H1 (cell line): Measurements from ENCODE around the gene HMX1. TPM values are rescaled to one million over a fixed set of nuclear protein-coding genes. Genes with fewer than 3 reads are reported as not detected.

ENCODE experiments used
- CTCF ChIA-PET: fragments of 300-600 bp; sonication (Branson Sonifier 250); formaldehyde crosslinking; loops from one replicate; lab custom pipeline; 2021; ENCODE audit not compliant: partially characterized antibody; lab: Charles Lee
- POLR2A ChIA-PET: fragments of 300-600 bp; sonication (Branson Sonifier 250); formaldehyde crosslinking; loops from one replicate; lab custom pipeline; 2021; ENCODE audit warnings: inconsistent platforms; ENCODE audit not compliant: partially characterized antibody; lab: Charles Lee
- DNase-seq, 2 experiments: peaks; one replicate each; pipeline versions ENCODE4 v3.0.0 to v3.0.0-alpha.2; 2010 to 2022; ENCODE audit warnings: low spot score in 2 of 2, low read depth in 1 of 2, mixed read lengths in 1 of 2
- FAIRE-seq: peaks from 2 replicates; lab custom pipeline; 2011; peaks lifted over from hg19 to GRCh38; lab: Jason Lieb, UNC
- H2AFZ ChIP-seq: 2 replicates; pipeline ENCODE4 v1.8.1; 2012; ENCODE audit warnings: low read length, inconsistent platforms
- H2AK5ac ChIP-seq: 2 replicates; pipeline ENCODE4 v1.6.1; 2013; ENCODE audit warnings: low read depth, low read length
- H2BK120ac ChIP-seq: replicated peaks from 2 replicates; pipeline ENCODE3; 2013; ENCODE audit warnings: low read depth, low read length, inconsistent platforms
- H2BK12ac ChIP-seq: 2 replicates; pipeline ENCODE4 v1.6.1; 2013; ENCODE audit warnings: low read depth, low read length
- H2BK15ac ChIP-seq: 2 replicates; pipeline ENCODE4 v1.6.1; 2013; ENCODE audit warnings: low read length
- H2BK20ac ChIP-seq: 2 replicates; pipeline ENCODE4 v1.6.1; 2013; ENCODE audit warnings: low read length
- H2BK5ac ChIP-seq: 2 replicates; pipeline ENCODE4 v1.6.1; 2013; ENCODE audit warnings: low read depth, low read length
- H3K14ac ChIP-seq: 2 replicates; pipeline ENCODE4 v1.6.1; 2013; ENCODE audit warnings: inconsistent platforms; ENCODE audit not compliant: insufficient read length
- H3K18ac ChIP-seq: 2 replicates; pipeline ENCODE4 v1.6.1; 2013; ENCODE audit warnings: low read length; ENCODE audit errors: extremely low read depth
- H3K23ac ChIP-seq: 2 replicates; pipeline ENCODE4 v1.6.1; 2013; ENCODE audit warnings: inconsistent platforms; ENCODE audit not compliant: insufficient read length
- H3K23me2 ChIP-seq: 2 replicates; pipeline ENCODE4 v1.6.1; 2013; ENCODE audit warnings: low read depth, low read length
- H3K27ac ChIP-seq: 2 replicates; pipeline ENCODE4 v1.6.1; 2011; ENCODE audit warnings: low read depth, low read length, inconsistent platforms
- H3K27me3 ChIP-seq, 4 experiments: replicated peaks in 1 of 4; 1 replicate in 1 of 4; 2 replicates in 3 of 4; pipeline versions ENCODE4 v1.6.1 to v1.8.1; 2011 to 2013; ENCODE audit warnings: low read length in 3 of 4, mild to moderate bottlenecking in 3 of 4, inconsistent platforms in 2 of 4, mixed read lengths in 2 of 4, moderate library complexity in 1 of 4; ENCODE audit not compliant: control insufficient read depth in 3 of 4, insufficient read depth in 3 of 4; ENCODE audit errors: extremely low read depth in 1 of 4
- H3K36me3 ChIP-seq, 4 experiments: 2 replicates each; pipeline versions ENCODE4 v1.6.1 to v1.8.1; 2011 to 2013; ENCODE audit warnings: mild to moderate bottlenecking in 4 of 4, low read length in 3 of 4, moderate library complexity in 2 of 4, control low read depth in 1 of 4, inconsistent platforms in 1 of 4; ENCODE audit not compliant: insufficient read depth in 4 of 4, control insufficient read depth in 2 of 4
- H3K4ac ChIP-seq: replicated peaks from 2 replicates; pipeline ENCODE3; 2013; ENCODE audit warnings: low read length, low read depth, mixed read lengths, inconsistent platforms; ENCODE audit not compliant: insufficient read length
- H3K4me1 ChIP-seq, 4 experiments: replicated peaks in 1 of 4; 1 replicate in 1 of 4; 2 replicates in 3 of 4; pipeline versions ENCODE4 v1.6.1 to v1.8.1; 2011 to 2013; ENCODE audit warnings: low read length in 3 of 4, inconsistent platforms in 2 of 4, mixed read lengths in 1 of 4; ENCODE audit not compliant: insufficient read depth in 4 of 4, control insufficient read depth in 3 of 4
- H3K4me2 ChIP-seq, 2 experiments: 2 replicates each; pipeline versions ENCODE4 v1.6.1 to v1.8.1; 2011 to 2013; ENCODE audit warnings: low read depth in 2 of 2, low read length in 2 of 2, control low read depth in 1 of 2, inconsistent platforms in 1 of 2, mild to moderate bottlenecking in 1 of 2; ENCODE audit not compliant: insufficient read depth in 1 of 2
- H3K4me3 ChIP-seq, 4 experiments: fragments of 200-600, 300-600 bp in 1 of 4; sonication (generic), shearing (Covaris generic), sonication (Bioruptor Twin) in 1 of 4; 2 replicates each; pipeline versions ENCODE4 v1.5.1 to v1.8.1; 2011 to 2016; ENCODE audit warnings: low read length in 4 of 4, low read depth in 3 of 4, control low read depth in 2 of 4, inconsistent platforms in 2 of 4, mild to moderate bottlenecking in 2 of 4, mixed read lengths in 1 of 4, moderate library complexity in 1 of 4; ENCODE audit not compliant: insufficient read depth in 2 of 4; ENCODE audit errors: extremely low read depth in 1 of 4
- H3K56ac ChIP-seq: replicated peaks from 2 replicates; pipeline ENCODE3; 2013; ENCODE audit warnings: low read depth, mild to moderate bottlenecking, mixed read lengths, low read length, inconsistent platforms; ENCODE audit not compliant: insufficient read length
- H3K79me1 ChIP-seq: 2 replicates; pipeline ENCODE4 v1.6.1; 2013; ENCODE audit warnings: low read depth, low read length, control low read depth
- H3K79me2 ChIP-seq, 2 experiments: 2 replicates each; pipeline versions ENCODE4 v1.6.1 to v1.8.1; 2012 to 2013; ENCODE audit warnings: low read length in 2 of 2, mild to moderate bottlenecking in 2 of 2, inconsistent platforms in 1 of 2; ENCODE audit not compliant: insufficient read depth in 2 of 2, control insufficient read depth in 1 of 2
- H3K9ac ChIP-seq, 4 experiments: replicated peaks in 1 of 4; 1 replicate in 1 of 4; 2 replicates in 3 of 4; pipeline versions ENCODE4 v1.6.1 to v1.8.1; 2011 to 2013; ENCODE audit warnings: low read depth in 3 of 4, low read length in 3 of 4, control low read depth in 2 of 4, mild to moderate bottlenecking in 2 of 4, moderate library complexity in 2 of 4, inconsistent platforms in 1 of 4; ENCODE audit errors: extremely low read depth in 1 of 4
- H3K9me3 ChIP-seq, 2 experiments: 2 replicates each; pipeline versions ENCODE4 v1.6.1 to v1.8.1; 2012 to 2013; ENCODE audit warnings: mild to moderate bottlenecking in 2 of 2, moderate library complexity in 2 of 2, control low read depth in 1 of 2, inconsistent platforms in 1 of 2, low read depth in 1 of 2, low read length in 1 of 2, mixed read lengths in 1 of 2; ENCODE audit not compliant: insufficient read depth in 2 of 2
- H4K20me1 ChIP-seq, 2 experiments: replicated peaks in 1 of 2; 2 replicates each; pipeline versions ENCODE3 to v1.8.1; 2011 to 2013; ENCODE audit warnings: inconsistent platforms in 2 of 2, low read length in 2 of 2, mild to moderate bottlenecking in 1 of 2; ENCODE audit not compliant: insufficient read depth in 2 of 2, control insufficient read depth in 1 of 2
- H4K5ac ChIP-seq: 2 replicates; pipeline ENCODE4 v1.6.1; 2013; ENCODE audit warnings: low read length, low read depth, mixed read lengths, inconsistent platforms; ENCODE audit not compliant: insufficient read length
- H4K8ac ChIP-seq: 2 replicates; pipeline ENCODE4 v1.8.0; 2013; ENCODE audit warnings: mild to moderate bottlenecking, moderate library complexity, low read length, inconsistent platforms; ENCODE audit not compliant: insufficient read depth; ENCODE audit errors: extremely low read depth
- H4K91ac ChIP-seq: replicated peaks from 2 replicates; pipeline ENCODE3; 2013; ENCODE audit warnings: low read length, mixed read lengths, inconsistent platforms; ENCODE audit not compliant: insufficient read length
- BACH1 ChIP-seq: IDR thresholded peaks from 2 replicates; pipeline ENCODE4 v1.6.1; 2012; ENCODE audit warnings: low read length, improper control_type of control experiment
- BRCA1 ChIP-seq: IDR thresholded peaks from 2 replicates; pipeline ENCODE4 v1.6.1; 2012; ENCODE audit warnings: low read depth, low read length, improper control_type of control experiment
- CBX8 ChIP-seq: fragments of 300-800, 300-1000 bp; sonication (generic); IDR thresholded peaks from 2 replicates; pipeline ENCODE4 v1.7.1; 2016; ENCODE audit warnings: low read depth, low read length, borderline replicate concordance
- EZH2 ChIP-seq: fragments of 200-600 bp; sonication (generic); IDR thresholded peaks from 2 replicates; pipeline ENCODE4 v1.7.1; 2012; ENCODE audit warnings: low read depth, mild to moderate bottlenecking, moderate library complexity, low read length, inconsistent platforms; ENCODE audit not compliant: severe bottlenecking
- RNF2 ChIP-seq: fragments of 200-900, 300-1000 bp; sonication (generic); IDR thresholded peaks from 2 replicates; pipeline ENCODE4 v1.7.1; 2016; ENCODE audit warnings: borderline replicate concordance, low read depth, mild to moderate bottlenecking, antibody characterized with exemption, low read length; ENCODE audit not compliant: poor library complexity, severe bottlenecking; ENCODE audit errors: missing control alignments
- SP1 ChIP-seq: IDR thresholded peaks from 2 replicates; pipeline ENCODE4 v1.6.1; 2011; ENCODE audit warnings: low read depth, low read length
- SUZ12 ChIP-seq: fragments of 200-600 bp; sonication (generic); IDR thresholded peaks from 2 replicates; pipeline ENCODE4 v1.6.1; 2012; ENCODE audit warnings: mild to moderate bottlenecking, inconsistent platforms, low read length, moderate library complexity, mixed read lengths
- TAF1 ChIP-seq: IDR thresholded peaks from 2 replicates; pipeline ENCODE4 v1.6.1; 2011; ENCODE audit warnings: mild to moderate bottlenecking, low read depth, low read length
- WGBS, 2 experiments: shearing (Covaris generic) in 1 of 2; methylation state at CpG; one replicate each; pipeline versions ENCODE4 v1.1.6 to v1.1.7; 2013 to 2015; ENCODE audit warnings: low lambda C conversion rate in 2 of 2, mixed read lengths in 2 of 2, inconsistent platforms in 1 of 2, low coverage in 1 of 2, missing lambda C conversion rate in 1 of 2; ENCODE audit not compliant: insufficient replicate concordance in 2 of 2, insufficient coverage in 1 of 2, insufficient read length in 1 of 2; ENCODE audit errors: extremely low coverage in 1 of 2, missing lambda C conversion rate in 1 of 2; 5-methylcytosine and 5-hydroxymethylcytosine counted together
- polyA plus RNA-seq, 7 experiments: library from polyadenylated mRNA; depleted of rRNA in 3 of 7; stranded (reverse) in 5 of 7; unstranded in 2 of 7; fragments of >200 nt in 5 of 7; fragments of 200-250 nt in 2 of 7; gene quantifications; 1 replicate in 5 of 7; 2 replicates in 1 of 7; 4 replicates in 1 of 7; pipeline versions ENCODE4 v1.2.1 to v1.2.3, GENCODE V29; 2011 to 2013; ENCODE audit warnings: missing spikeins in 2 of 7, mixed read lengths in 2 of 7
- total RNA-seq: library from RNA; stranded (reverse); fragmentation: NEBNext Ultra II Directional; extraction: Animal tissue kit (Norgen Biotek cat#: 25700); gene quantifications from 2 replicates; pipeline ENCODE4 v1.2.1, GENCODE V29; 2021
- TF ChIP-seq, protein P1 (sequence below): IDR thresholded peaks from 2 replicates; pipeline ENCODE4 v1.6.1; 2012; ENCODE audit warnings: inconsistent platforms

The HMX1 gene
- total and polyA plus RNA-seq, 2 of the 8 experiments (the other 6 are each of a cell fraction or from before 2014, with no cell fraction given), result 0.26 TPM; not detected in 1

DNA sequence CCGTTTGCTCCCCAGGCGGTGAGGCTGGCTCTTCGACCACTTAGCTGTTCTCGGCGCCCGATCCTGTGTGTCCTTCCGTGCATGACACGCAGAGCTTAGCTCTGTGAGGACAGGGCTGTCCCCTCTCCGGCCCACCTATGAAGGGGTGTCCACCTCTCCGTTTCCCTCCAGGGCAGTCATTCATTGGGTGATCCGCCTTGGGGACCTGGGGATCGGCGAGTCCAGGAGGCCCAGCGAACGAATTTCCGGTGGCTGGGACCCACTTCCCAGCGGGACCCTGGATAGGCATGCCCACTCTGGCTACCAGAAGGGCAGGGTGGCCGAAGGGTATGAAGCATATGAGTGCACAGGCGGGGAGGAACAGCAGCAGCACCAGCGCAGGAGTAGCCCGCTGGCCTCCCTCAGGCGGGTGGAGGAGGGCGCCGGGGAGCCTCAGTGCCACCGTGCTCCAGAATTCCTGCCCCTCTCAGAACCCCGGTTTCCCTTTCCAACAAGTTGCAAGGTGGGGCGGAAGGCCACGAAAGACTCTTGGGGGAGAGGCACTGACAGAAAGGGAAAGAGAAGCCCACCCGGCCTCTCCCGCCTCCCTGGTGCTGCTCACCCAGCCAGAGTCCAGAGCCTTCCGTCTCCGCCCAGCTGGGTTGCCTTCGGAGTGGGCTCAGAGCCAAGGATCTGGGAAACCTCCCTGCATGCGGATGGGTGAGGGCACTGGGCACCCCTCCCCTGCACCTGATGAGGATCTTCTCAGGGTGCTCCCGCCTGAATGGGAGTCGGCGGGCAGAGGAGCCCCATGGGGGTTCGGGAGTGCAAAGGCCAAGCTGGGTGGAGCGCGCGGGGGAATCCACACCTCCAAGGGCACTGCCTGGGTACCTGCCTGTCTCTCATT is 8.6 kb downstream of the HMX1 start:
- Histone ChIP-seq H3K9me3 (peaks cover 0 to 3% of the 10 kb centered on the region in 2 experiments; a peak in 1 of 4 replicates), H2AFZ (no peak overlapping the region), H2BK20ac (no peak overlapping the region), H3K4ac (no peak overlapping the region), H3K18ac (no peak overlapping the region), H3K4me2 (peak overlapping the region; percentile 6 to 7; a peak in 2 of 4 replicates), H4K20me1 (peaks cover 41 to 56% of the 10 kb centered on the region in 2 experiments), H3K9ac (no peak overlapping the region), H3K4me1 (peaks cover 3 to 34% (median 14%) of the 10 kb centered on the region in 4 experiments), H2BK5ac (no peak overlapping the region), H3K4me3 (no peak overlapping the region), H3K23ac (no peak overlapping the region), H3K27ac (no peak overlapping the region), H4K5ac (no peak overlapping the region), H2AK5ac (no peak overlapping the region), H3K79me2 (no peaks in the 10 kb centered on the region), H4K8ac (0 out of 2 replicates have a peak overlapping the region, but pooled peaks have one; percentile 6), H3K14ac (no peak overlapping the region), H3K79me1 (no peaks in the 10 kb centered on the region), H3K27me3 (peaks cover 98 to 99% (median 99%) of the 10 kb centered on the region in 4 experiments), H2BK12ac (peak overlapping the region; percentile 45; the same call in 1 of the 2 replicates), H3K36me3 (peaks cover 0 to 20% (median 0%) of the 10 kb centered on the region in 4 experiments; a peak in 1 of 8 replicates), H3K56ac (no peak overlapping the region), H4K91ac (no peak overlapping the region), H2BK120ac (no peak overlapping the region), H2BK15ac (no peak overlapping the region), H3K23me2 (no peaks in the 10 kb centered on the region; the same call in 1 of the 2 replicates)
- FAIRE-seq (no peak), DNase-seq (peak in 1 of 2 experiments; percentile 58)
- WGBS, 2 experiments, result 18% methylated on average over 38 of the region's 41 CpGs; no CpG with 5 or more reads in 1 of the 2 experiments
- CTCF ChIA-PET, result interaction anchor here (1.7 to 3.2 kb wide), 3 partner anchors 7 to 28 kb away, joined by 4 to 23 read pairs (median 9); no protein-coding TSS in a partner anchor
- POLR2A ChIA-PET, result no interaction called here
- peak; percentile 84 for TF ChIP-seq SUZ12
- no peak for TF ChIP-seq SP1
- TF ChIP-seq, protein P1, sequence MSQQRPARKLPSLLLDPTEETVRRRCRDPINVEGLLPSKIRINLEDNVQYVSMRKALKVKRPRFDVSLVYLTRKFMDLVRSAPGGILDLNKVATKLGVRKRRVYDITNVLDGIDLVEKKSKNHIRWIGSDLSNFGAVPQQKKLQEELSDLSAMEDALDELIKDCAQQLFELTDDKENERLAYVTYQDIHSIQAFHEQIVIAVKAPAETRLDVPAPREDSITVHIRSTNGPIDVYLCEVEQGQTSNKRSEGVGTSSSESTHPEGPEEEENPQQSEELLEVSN, result no peak
- no peak for TF ChIP-seq TAF1
- TF ChIP-seq BRCA1, result no peak
- TF ChIP-seq BACH1, result no peak
- peak; percentile 94 for TF ChIP-seq EZH2
- TF ChIP-seq CBX8, result no peak
- peak; percentile 93 for TF ChIP-seq RNF2
